ENCODE data around the gene CDK12.

DNA sequence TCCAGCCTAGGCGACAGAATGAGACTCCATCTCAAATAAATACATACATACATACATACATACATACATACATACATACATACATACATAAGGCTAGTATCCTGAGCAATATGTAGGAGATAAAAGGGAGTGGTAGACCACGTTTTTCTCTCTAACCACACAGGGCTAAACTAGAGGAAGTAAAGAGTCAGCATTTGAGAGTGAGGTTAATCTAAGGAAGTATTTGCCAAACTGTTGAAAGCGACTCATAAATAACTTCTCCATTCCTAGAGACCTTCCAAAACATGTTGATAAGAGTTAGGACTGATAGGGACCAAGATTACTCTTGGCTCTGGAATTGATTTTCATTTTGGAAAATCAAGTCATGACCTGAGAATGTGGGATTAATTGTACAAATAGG lies 77.6 kb downstream of the CDK12 start:
- TF ChIP-seq EZH2 (IDR thresholded peaks at IDR 0.05; ENCODE audit: low read length, unreplicated experiment): no peak
- TF ChIP-seq, protein P1, sequence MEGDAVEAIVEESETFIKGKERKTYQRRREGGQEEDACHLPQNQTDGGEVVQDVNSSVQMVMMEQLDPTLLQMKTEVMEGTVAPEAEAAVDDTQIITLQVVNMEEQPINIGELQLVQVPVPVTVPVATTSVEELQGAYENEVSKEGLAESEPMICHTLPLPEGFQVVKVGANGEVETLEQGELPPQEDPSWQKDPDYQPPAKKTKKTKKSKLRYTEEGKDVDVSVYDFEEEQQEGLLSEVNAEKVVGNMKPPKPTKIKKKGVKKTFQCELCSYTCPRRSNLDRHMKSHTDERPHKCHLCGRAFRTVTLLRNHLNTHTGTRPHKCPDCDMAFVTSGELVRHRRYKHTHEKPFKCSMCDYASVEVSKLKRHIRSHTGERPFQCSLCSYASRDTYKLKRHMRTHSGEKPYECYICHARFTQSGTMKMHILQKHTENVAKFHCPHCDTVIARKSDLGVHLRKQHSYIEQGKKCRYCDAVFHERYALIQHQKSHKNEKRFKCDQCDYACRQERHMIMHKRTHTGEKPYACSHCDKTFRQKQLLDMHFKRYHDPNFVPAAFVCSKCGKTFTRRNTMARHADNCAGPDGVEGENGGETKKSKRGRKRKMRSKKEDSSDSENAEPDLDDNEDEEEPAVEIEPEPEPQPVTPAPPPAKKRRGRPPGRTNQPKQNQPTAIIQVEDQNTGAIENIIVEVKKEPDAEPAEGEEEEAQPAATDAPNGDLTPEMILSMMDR (conservative IDR thresholded peaks at IDR 0.05; ENCODE audit: low read depth, low read length): no peak
- no peak for TF ChIP-seq EZH2phosphoT487 (IDR thresholded peaks at IDR 0.05; ENCODE audit: borderline replicate concordance, low read length)

Measured in PC-3 (cell line).